ENCODE results near the gene TMEM271. TPM values are rescaled to one million over a fixed set of nuclear protein-coding genes. Genes with fewer than 3 reads are reported as not detected.

Gene TMEM271
- total and polyA plus RNA-seq, 10 of the 15 experiments (the other 5 are each of a cell fraction or from before 2014, with no cell fraction given): not detected

DNA sequence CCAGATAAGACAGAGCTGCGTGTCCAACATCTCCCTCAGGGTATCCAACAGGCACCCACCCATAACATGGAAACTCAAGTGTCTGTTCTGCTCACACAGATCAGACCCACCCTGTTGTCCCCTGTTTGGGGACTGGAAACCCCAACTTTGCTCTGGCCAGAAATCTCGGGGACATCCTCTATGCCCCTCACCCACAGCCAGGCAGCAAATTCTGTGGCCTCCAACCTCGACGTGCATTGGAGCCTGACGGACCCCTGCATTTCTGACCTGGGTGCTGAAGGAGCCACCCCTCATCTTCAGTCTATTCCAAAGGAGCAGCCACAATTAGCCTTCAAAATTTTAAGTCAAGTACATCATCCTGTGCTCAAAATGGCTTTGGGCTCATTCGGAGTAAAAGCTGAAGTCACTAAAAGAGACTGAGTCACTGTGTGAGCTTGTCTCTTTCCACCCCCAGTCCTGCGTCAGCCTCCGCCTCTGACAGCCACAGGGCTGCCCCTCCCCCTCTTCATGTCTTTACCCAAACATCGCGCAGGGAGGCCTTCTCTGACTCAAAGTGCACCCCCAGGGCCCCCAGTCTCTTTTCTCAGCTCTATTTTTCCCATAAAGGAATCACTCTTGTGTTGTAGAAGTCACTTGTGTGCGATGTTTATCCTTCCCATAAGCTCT is 24.9 kb upstream of the TMEM271 start:
- RAD21 ChIA-PET (ENCODE audit: unreplicated experiment): interaction anchor here (0.8 to 1.0 kb wide), 2 partner anchors 181 to 386 kb away, joined by 3 to 5 read pairs; partner anchors contain the start of gene IDUA
- FAIRE-seq: no peak
- no peaks in the 10 kb centered on the region for H4K20me1 ChIP-seq (ENCODE audit: control insufficient read depth, insufficient read depth)
- no peak overlapping the region for H2AFZ ChIP-seq (ENCODE audit: control insufficient read depth, low read depth, low read length)
- in situ Hi-C loops (cut with MboI) (no loop called here), intact Hi-C loops (cut with micrococcal nuclease; ENCODE audit: unreplicated experiment) (no loop called here)
- no peak for TF ChIP-seq NR2F1 (conservative IDR thresholded peaks at IDR 0.05)
- TF ChIP-seq SUPT20H (IDR thresholded peaks at IDR 0.05; ENCODE audit: borderline replicate concordance, control insufficient read depth, low read depth, low read length): no peak
- TF ChIP-seq WRNIP1 (IDR thresholded peaks at IDR 0.05; ENCODE audit: borderline replicate concordance, low read depth, low read length): no peak
- TF ChIP-seq FOXK2 (IDR thresholded peaks at IDR 0.05): no peak
- TF ChIP-seq MEF2B (IDR thresholded peaks at IDR 0.05; ENCODE audit: partially characterized antibody, poor library complexity, severe bottlenecking): no peak
- no peak for TF ChIP-seq RCOR1 (conservative IDR thresholded peaks at IDR 0.05; ENCODE audit: low read depth, low read length)
- no TSS peak for BruUV-seq (replicated peaks)
- CTCF ChIA-PET: no interaction called here
- H3K4me1 ChIP-seq (ENCODE audit: control insufficient read depth, insufficient read depth, low read length): no peaks in the 10 kb centered on the region
- no peaks in the 10 kb centered on the region for H3K79me2 ChIP-seq (ENCODE audit: control insufficient read depth, insufficient read depth, low read length)
- no peak overlapping the region for H3K9ac ChIP-seq (ENCODE audit: control insufficient read depth, insufficient read depth, low read length)
- no peaks in the 10 kb centered on the region for H3K36me3 ChIP-seq (ENCODE audit: control insufficient read depth in 2 of 2, insufficient read depth in 2 of 2, low read length in 1 of 2)
- ATAC-seq: no peak
- no peak overlapping the region for H3K4me3 ChIP-seq
- no peak overlapping the region for H3K27ac ChIP-seq (ENCODE audit: control insufficient read depth, insufficient read depth)
- SMC1A ChIA-PET (ENCODE audit: uncharacterized antibody, unreplicated experiment): interaction anchor here (0.9 kb wide), 1 partner anchor 101 kb away, joined by 3 read pairs; no protein-coding TSS in a partner anchor
- 22% methylated on average over 11 of the region's 11 CpGs for WGBS (ENCODE audit: insufficient coverage, insufficient replicate concordance, low lambda C conversion rate, missing lambda C conversion rate)
- POLR2A ChIA-PET: no interaction called here
- H3K9me3 ChIP-seq (replicated peaks; ENCODE audit: control insufficient read depth, insufficient read depth, low read length): peaks cover 2% of the 10 kb centered on the region; the same call in 1 of the 3 replicates
- DNase-seq (ENCODE audit: low read depth, low spot score): no peak
- H3K27me3 ChIP-seq (replicated peaks in 1 of 2; ENCODE audit: control insufficient read depth in 2 of 2, insufficient read depth in 2 of 2, low read length in 1 of 2): no peaks in the 10 kb centered on the region
- no peak overlapping the region for H3K4me2 ChIP-seq (ENCODE audit: control insufficient read depth, insufficient read depth)

GRCh38 chr4:600166-600565 is 24.1 kb upstream of the TMEM271 start:
- DNase-seq (ENCODE audit: low read depth, low spot score): no peak
- Histone ChIP-seq H3K27ac (ENCODE audit: control insufficient read depth, insufficient read depth) (no peak overlapping the region), H2AFZ (ENCODE audit: control insufficient read depth, low read depth, low read length) (no peak overlapping the region), H3K9me3 (replicated peaks; ENCODE audit: control insufficient read depth, insufficient read depth, low read length) (peaks cover 2% of the 10 kb centered on the region; the same call in 1 of the 3 replicates), H3K4me1 (ENCODE audit: control insufficient read depth, insufficient read depth, low read length) (no peaks in the 10 kb centered on the region), H3K79me2 (ENCODE audit: control insufficient read depth, insufficient read depth, low read length) (no peaks in the 10 kb centered on the region), H4K20me1 (ENCODE audit: control insufficient read depth, insufficient read depth) (no peaks in the 10 kb centered on the region), H3K27me3 (replicated peaks in 1 of 2; ENCODE audit: control insufficient read depth in 2 of 2, insufficient read depth in 2 of 2, low read length in 1 of 2) (no peaks in the 10 kb centered on the region), H3K36me3 (ENCODE audit: control insufficient read depth in 2 of 2, insufficient read depth in 2 of 2, low read length in 1 of 2) (no peaks in the 10 kb centered on the region), H3K4me3 (no peak overlapping the region), H3K9ac (ENCODE audit: control insufficient read depth, insufficient read depth, low read length) (no peak overlapping the region), H3K4me2 (ENCODE audit: control insufficient read depth, insufficient read depth) (no peak overlapping the region)
- no TSS peak for BruUV-seq (replicated peaks)
- ChIA-PET SMC1A (ENCODE audit: uncharacterized antibody, unreplicated experiment) (interaction anchor here (0.9 kb wide), 1 partner anchor 100 kb away, joined by 3 read pairs; no protein-coding TSS in a partner anchor), RAD21 (ENCODE audit: unreplicated experiment) (no interaction called here), POLR2A (no interaction called here), CTCF (no interaction called here)
- intact Hi-C loops (cut with micrococcal nuclease; ENCODE audit: unreplicated experiment) (no loop called here), in situ Hi-C loops (cut with MboI) (no loop called here)
- no peak for FAIRE-seq
- no peak for ATAC-seq
- WGBS (ENCODE audit: insufficient coverage, insufficient replicate concordance, low lambda C conversion rate, missing lambda C conversion rate): 20% methylated on average over 6 of the region's 6 CpGs
- TF ChIP-seq ZSCAN29 (IDR thresholded peaks at IDR 0.05) (no peak), EZH2 (IDR thresholded peaks at IDR 0.05; ENCODE audit: borderline replicate concordance, control insufficient read depth, low read depth, low read length) (no peak), NFXL1 (IDR thresholded peaks at IDR 0.05; ENCODE audit: borderline replicate concordance) (no peak), RAD21 (IDR thresholded peaks at IDR 0.05; ENCODE audit: insufficient read depth, low read depth, low read length) (no peak), SREBF1 (IDR thresholded peaks at IDR 0.05; ENCODE audit: low read length) (no peak), HDAC2 (IDR thresholded peaks at IDR 0.05) (no peak), SKIL (IDR thresholded peaks at IDR 0.05; ENCODE audit: low read depth, poor library complexity, severe bottlenecking) (no peak), IKZF2 (IDR thresholded peaks at IDR 0.05) (no peak), CHD1 (IDR thresholded peaks at IDR 0.05; ENCODE audit: low read depth, low read length) (no peak), PML (IDR thresholded peaks at IDR 0.05; ENCODE audit: low read length) (no peak), FOS (IDR thresholded peaks at IDR 0.05; ENCODE audit: borderline replicate concordance, extremely low read depth, insufficient read length) (no peak), NFYA (IDR thresholded peaks at IDR 0.05; ENCODE audit: borderline replicate concordance, low read depth, low read length) (no peak)
